Mucosa of stomach (tissue), 1 donor: ENCODE data around the gene PFKFB2.

Experiments
- H3K27me3 ChIP-seq: one replicate; pipeline ENCODE4 v1.7.0; 2013; ENCODE audit warnings: mild to moderate bottlenecking, low read length; ENCODE audit not compliant: control insufficient read depth, insufficient read depth
- H3K36me3 ChIP-seq: one replicate; pipeline ENCODE4 v1.7.0; 2013; ENCODE audit warnings: low read length; ENCODE audit not compliant: control insufficient read depth, insufficient read depth
- H3K4me1 ChIP-seq: one replicate; pipeline ENCODE4 v1.7.0; 2013; ENCODE audit warnings: mild to moderate bottlenecking, low read length; ENCODE audit not compliant: control insufficient read depth, insufficient read depth
- H3K4me3 ChIP-seq: one replicate; pipeline ENCODE4 v1.7.0; 2013; ENCODE audit warnings: low read length
- H3K9ac ChIP-seq: one replicate; pipeline ENCODE4 v1.7.0; 2013; ENCODE audit warnings: mild to moderate bottlenecking, low read length, moderate library complexity
- H3K9me3 ChIP-seq: one replicate; pipeline ENCODE4 v1.7.0; 2013; ENCODE audit warnings: mild to moderate bottlenecking, low read length, moderate library complexity; ENCODE audit not compliant: control insufficient read depth
- donor health status: Pancreatic carcinoma.

The PFKFB2 gene

DNA sequence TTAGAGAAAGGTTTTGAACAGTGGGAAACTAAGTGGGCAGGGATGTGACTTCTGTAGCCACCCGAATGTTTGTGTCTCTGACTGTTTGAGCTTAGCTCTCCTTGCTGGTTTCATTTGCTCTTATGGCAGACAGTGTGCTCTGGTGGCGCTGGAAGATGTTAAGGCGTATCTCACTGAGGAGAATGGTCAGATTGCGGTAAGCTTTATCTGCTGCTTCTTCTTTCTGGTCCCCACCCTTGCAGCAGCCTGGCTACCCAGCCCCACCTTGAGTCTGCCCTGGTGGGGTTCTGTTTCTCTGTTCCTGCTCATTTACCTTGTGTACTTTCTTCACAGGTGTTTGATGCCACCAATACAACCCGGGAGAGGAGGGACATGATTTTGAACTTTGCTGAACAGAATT is 9.9 kb downstream of the PFKFB2 start:
- peaks cover 11% of the 10 kb centered on the region for H3K36me3 ChIP-seq
- H3K9ac ChIP-seq = no peak overlapping the region
- no peak overlapping the region for H3K4me3 ChIP-seq
- no peaks in the 10 kb centered on the region for H3K27me3 ChIP-seq
- H3K9me3 ChIP-seq = no peaks in the 10 kb centered on the region
- H3K4me1 ChIP-seq = peaks cover 13% of the 10 kb centered on the region

DNA sequence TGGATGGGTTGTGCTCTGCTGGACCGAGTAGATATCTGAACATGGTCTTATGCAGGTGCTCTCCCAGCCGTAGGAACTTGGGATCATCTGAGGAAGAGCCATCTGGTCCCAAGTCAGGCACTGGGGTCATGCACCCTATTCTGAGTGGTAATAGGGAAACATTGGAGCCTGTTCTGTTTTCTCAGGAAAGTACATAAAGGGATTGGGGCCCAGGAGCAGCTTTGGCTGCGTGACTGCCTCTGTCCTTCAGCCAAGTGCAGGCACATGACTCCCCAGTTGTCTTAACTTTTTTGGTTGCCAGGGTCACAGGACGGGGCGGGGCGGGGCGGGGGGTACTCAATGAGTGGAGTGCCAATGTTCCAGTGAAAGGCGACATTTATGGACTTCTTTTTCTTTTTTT is 11.5 kb downstream of the PFKFB2 start:
- Histone ChIP-seq H3K9ac (no peak overlapping the region), H3K4me1 (peaks cover 18% of the 10 kb centered on the region), H3K9me3 (no peaks in the 10 kb centered on the region), H3K27me3 (no peaks in the 10 kb centered on the region), H3K4me3 (no peak overlapping the region), H3K36me3 (peaks cover 11% of the 10 kb centered on the region)

DNA sequence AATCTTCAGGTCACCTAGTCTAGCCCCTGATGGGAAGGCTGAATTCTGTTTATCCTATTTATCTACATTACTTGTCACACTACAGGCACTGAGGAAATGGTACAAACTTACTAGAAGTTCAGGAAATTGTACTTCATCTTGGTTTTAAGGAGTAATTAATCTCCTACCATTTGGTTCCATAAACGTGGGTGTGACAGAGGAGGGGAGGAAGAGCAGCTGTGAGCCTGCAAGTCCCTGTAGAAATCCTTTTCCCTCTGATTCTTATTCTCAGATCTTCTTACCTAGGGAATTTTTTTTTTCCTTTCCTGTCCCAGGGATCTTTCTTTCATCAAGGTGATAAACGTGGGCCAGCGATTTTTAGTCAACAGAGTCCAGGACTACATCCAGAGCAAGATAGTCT is 14.1 kb downstream of the PFKFB2 start:
- no peak overlapping the region for H3K9ac ChIP-seq
- H3K9me3 ChIP-seq = no peaks in the 10 kb centered on the region
- no peak overlapping the region for H3K4me3 ChIP-seq
- peaks cover 7% of the 10 kb centered on the region for H3K36me3 ChIP-seq
- H3K4me1 ChIP-seq = peaks cover 18% of the 10 kb centered on the region
- H3K27me3 ChIP-seq = no peaks in the 10 kb centered on the region

DNA sequence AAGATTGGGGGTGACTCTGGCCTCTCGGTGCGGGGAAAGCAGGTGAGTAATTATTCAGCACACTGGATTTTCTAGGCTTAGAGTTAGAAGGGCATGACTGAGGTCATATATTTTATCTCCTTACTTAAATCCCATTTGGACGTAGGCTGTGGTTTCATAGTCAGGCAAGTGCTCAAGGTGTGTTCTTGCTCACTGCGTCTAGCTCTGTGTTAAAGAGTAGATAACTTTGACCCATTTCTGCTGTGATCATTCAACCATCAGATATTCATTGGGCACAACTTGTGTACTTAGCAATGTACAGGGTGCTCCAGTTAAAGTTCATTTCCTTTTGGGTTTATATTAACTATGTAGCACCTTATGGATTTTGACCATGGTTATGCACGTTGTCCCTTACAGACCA is 14.6 kb downstream of the PFKFB2 start:
- H3K4me3 ChIP-seq = no peak overlapping the region
- H3K9ac ChIP-seq = no peak overlapping the region
- H3K36me3 ChIP-seq = peaks cover 2% of the 10 kb centered on the region

DNA sequence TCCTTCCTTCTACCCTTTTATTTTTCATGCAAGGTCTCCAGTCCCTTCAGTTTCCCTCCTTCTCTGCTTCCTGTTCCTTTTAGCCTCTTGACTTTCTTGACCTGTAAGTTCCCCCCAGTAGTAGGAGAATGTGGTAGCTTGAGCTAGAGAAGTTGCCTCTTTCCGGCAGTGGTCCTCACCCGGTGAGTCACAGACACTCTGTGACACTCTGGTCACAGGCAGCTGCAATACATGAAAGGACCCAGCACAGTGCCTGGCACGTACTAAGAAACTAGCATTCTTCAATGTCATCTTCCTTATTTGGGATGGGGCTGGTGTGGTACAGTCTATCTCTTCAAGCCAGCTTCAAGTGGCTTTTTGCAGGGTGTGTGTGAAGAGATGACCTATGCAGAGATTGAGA is 16.0 kb downstream of the PFKFB2 start:
- no peak overlapping the region for H3K9ac ChIP-seq
- H3K9me3 ChIP-seq = no peaks in the 10 kb centered on the region
- H3K4me3 ChIP-seq = no peak overlapping the region
- peaks cover 18% of the 10 kb centered on the region for H3K4me1 ChIP-seq
- no peaks in the 10 kb centered on the region for H3K27me3 ChIP-seq
- H3K36me3 ChIP-seq = no peaks in the 10 kb centered on the region

More for the DNA sequence above, 14.6 kb downstream of the PFKFB2 start:
- Histone ChIP-seq H3K9me3 (no peaks in the 10 kb centered on the region), H3K4me1 (peaks cover 18% of the 10 kb centered on the region), H3K27me3 (no peaks in the 10 kb centered on the region)

DNA sequence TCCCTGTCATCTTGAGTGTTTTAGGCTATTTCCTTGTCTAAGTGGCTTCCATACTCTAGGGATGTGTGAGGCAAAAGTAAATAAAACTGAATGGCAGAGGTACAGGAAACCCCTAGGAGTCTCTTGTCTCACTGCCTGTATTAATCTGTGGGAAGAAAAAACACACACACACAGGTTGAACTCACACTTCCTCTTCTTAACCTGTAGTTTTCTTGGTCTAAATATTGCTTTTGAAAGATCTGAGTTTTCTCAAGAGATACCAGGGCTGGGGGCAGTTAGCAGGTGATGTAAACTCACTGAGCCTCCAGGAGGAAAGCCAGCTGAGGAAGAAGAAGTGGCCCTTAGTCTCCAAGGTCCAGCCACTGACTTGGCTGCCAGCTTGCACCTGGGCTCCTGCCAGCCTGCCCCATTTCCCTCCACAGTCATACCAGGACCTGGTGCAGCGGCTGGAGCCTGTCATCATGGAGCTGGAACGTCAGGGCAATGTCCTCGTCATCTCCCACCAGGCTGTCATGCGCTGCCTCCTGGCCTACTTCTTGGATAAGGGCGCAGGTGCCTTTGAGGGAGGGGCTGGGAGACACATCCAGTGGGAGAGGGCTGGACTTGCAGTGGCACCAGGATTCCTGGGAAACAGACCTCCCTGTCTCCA is 16.9 kb downstream of the PFKFB2 start:
- H3K9me3 ChIP-seq = no peaks in the 10 kb centered on the region
- no peak overlapping the region for H3K9ac ChIP-seq
- no peaks in the 10 kb centered on the region for H3K36me3 ChIP-seq
- no peak overlapping the region for H3K4me3 ChIP-seq
- H3K4me1 ChIP-seq = peaks cover 18% of the 10 kb centered on the region
- H3K27me3 ChIP-seq = no peaks in the 10 kb centered on the region

DNA sequence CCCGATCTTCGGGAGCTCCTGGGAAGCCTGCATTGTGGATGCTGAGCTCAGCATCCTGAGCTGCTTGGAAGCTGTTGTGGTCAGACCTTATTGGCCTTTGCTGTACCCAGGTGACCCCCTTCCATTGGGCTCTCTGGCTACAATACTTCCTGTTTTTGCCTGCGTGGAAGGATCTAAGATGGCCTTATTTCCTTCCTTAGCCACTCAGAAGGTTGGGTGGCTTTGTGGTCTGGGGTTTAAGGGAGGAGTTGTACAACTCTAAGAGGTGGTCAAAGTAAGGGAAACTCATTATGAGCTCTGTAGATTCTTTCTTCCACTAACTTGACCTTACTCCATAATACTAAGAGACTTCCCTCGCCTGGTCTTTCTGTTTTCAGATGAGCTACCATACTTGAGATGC is 17.7 kb downstream of the PFKFB2 start:
- Histone ChIP-seq H3K36me3 (no peaks in the 10 kb centered on the region), H3K4me1 (peaks cover 18% of the 10 kb centered on the region), H3K9me3 (no peaks in the 10 kb centered on the region), H3K27me3 (no peaks in the 10 kb centered on the region), H3K4me3 (no peak overlapping the region), H3K9ac (no peak overlapping the region)

DNA sequence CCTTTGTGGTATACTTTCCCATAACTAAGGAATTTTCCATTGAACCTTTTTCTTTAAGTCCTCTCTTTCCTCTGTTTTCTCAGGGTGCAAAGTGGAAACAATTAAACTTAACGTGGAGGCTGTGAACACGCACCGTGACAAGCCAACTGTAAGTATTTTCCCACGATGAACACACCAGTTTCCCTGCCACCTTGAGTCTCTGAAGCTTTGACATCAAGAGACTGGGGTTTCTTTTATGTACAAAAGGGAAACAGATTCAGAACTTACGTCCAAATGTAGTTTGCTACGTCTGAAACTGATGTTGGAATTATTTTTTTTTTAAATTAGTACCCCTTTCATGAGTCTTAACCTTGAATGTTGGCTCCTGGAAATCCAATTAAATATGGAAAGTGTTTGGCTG is 18.4 kb downstream of the PFKFB2 start:
- Histone ChIP-seq H3K36me3 (no peaks in the 10 kb centered on the region), H3K4me1 (peaks cover 18% of the 10 kb centered on the region), H3K27me3 (no peaks in the 10 kb centered on the region), H3K9me3 (no peaks in the 10 kb centered on the region), H3K9ac (no peak overlapping the region), H3K4me3 (no peak overlapping the region)

DNA sequence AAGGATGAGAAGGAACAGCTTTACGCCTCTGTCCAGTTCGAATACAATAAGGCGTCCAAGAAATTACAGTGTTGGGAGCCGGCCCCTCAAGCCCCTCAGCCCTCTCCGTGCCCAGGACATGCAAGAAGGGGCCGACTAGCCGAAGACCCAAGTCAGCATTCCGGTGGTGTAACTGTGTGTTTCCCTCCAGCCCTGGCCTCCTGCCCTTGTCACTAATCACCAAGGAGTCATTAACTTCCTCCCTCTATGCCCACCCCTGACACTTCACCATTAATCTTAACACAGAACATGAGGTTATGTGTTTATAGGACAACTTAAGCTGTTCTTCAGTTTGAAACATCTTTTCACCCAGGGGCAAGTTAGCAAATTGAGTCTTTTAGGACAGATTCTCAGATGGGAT is 19.2 kb downstream of the PFKFB2 start:
- Histone ChIP-seq H3K9me3 (no peaks in the 10 kb centered on the region), H3K36me3 (no peaks in the 10 kb centered on the region), H3K9ac (no peak overlapping the region), H3K4me3 (no peak overlapping the region), H3K27me3 (no peaks in the 10 kb centered on the region), H3K4me1 (peaks cover 15% of the 10 kb centered on the region)

DNA sequence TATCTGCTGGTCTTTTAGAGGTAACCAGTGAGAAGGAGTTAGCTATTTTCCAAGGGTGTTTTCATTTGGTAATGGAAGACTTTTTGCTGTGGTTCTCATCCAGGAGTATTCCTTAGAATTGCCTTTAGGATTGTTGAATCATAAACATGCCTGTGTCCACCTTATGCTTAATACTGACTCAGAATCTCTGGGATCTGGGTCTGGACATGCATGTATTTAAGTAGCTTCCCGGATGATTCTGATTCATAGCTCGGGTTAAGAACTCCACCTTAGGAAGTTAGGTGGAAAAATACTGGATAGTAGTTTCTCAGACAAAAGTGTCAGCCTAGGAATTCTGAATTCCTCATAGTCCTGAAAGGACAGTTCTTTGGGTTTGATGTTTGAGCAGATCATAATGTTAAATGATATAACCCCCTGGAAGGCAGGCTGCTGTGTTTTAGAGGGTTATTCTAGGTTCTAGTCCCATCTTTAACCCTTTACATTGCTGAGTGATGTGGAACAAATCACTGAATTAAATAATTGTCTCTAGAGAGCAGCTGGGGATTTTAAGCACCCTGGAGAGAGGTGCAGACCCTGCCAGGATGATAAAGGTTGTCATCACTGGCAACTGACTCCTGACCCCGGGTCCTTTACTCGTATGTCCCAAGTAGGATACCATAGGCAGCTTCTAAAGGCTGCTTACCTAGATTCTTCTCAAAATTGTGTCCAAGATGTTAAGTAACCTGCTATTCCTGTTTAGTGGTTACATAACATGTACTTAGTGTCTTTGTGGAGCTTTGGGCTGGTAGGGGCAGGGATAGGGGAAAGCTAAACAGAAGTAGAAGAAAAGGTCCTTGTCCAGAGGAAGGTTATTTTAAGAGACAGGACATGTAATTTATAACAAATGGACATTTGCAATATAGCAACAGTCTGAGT is 21.1 kb downstream of the PFKFB2 start:
- Histone ChIP-seq H3K9ac (no peak overlapping the region), H3K4me1 (peaks cover 6% of the 10 kb centered on the region), H3K36me3 (no peaks in the 10 kb centered on the region), H3K4me3 (no peak overlapping the region), H3K27me3 (no peaks in the 10 kb centered on the region), H3K9me3 (no peaks in the 10 kb centered on the region)

DNA sequence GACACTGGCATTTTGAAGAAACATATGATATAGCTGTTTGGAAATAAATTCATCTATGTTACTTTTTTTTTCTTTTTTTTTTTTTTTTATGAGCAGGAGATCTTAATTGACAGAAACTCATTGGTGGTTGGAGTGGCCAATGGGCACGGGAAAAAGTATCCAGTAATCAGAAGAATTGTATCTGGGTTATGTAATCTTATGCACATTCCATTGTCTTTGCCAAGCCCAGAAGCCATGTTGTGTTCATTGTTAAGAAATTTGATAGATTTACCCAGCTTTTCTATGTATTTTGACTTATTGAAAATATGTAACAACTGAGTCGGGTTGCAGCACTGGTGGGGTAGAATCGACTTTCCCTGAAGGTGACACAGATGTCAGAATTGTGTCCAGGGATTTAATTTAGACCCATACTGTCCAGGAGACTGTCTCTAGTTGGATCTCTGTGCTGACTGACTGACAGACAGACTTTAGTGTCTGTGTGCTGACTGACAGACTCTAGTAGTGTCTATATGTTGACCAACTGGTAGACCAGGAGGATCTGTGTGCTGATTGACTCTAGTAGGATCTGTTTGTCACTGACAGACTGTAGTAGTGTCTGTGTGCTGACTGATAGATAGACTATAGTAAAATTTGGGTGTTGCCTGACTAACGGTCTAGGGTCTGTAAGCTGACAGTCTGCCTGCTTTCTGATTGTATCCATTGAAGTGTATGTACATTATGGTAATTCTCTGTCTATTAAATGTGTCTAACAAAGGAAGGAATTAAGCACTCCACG is 23.3 kb downstream of the PFKFB2 start:
- H3K9me3 ChIP-seq = no peaks in the 10 kb centered on the region
- no peaks in the 10 kb centered on the region for H3K27me3 ChIP-seq
- H3K4me1 ChIP-seq = peaks cover 18% of the 10 kb centered on the region
- no peak overlapping the region for H3K4me3 ChIP-seq
- H3K9ac ChIP-seq = no peak overlapping the region
- no peaks in the 10 kb centered on the region for H3K36me3 ChIP-seq

DNA sequence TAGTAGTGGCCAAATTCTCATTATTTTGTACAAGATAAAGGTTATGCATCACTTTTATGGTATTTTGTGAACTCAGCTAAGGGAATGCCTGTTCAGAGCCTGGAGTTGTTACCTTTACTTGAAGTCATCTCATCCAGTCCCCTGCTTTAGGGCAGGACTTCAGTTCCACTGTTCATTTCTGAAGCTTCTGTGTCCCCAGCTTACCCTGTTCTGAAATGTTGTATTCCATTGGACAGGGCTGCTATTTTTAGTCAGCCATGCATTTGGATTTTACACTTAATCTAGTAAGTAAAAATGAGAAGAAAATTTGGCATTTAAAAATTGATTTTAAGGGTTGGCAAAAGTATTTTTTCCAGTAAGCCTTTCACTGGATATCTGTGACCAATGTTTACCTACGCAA is 23.9 kb downstream of the PFKFB2 start:
- Histone ChIP-seq H3K4me1 (peaks cover 21% of the 10 kb centered on the region), H3K4me3 (no peak overlapping the region), H3K36me3 (no peaks in the 10 kb centered on the region), H3K9me3 (no peaks in the 10 kb centered on the region), H3K27me3 (no peaks in the 10 kb centered on the region), H3K9ac (no peak overlapping the region)
